Spleen (tissue), 7 donors: ENCODE measurements around the gene ITIH1.

ENCODE experiments used
- CTCF ChIP-seq, 11 experiments: fragments of 200-600 bp in 7 of 11; fragments of 450-650 bp in 4 of 11; sonication (generic) in 4 of 11; IDR thresholded peaks in 8 of 11; conservative IDR thresholded peaks in 3 of 11; 1 replicate in 7 of 11; 2 replicates in 4 of 11; pipeline versions ENCODE4 v1.4.0 to v1.8.0; 2016 to 2021; ENCODE audit warnings: antibody characterized with exemption in 11 of 11, inconsistent platforms in 4 of 11, mild to moderate bottlenecking in 1 of 11
- POLR2AphosphoS5 ChIP-seq, 3 donors: sonication (generic); formaldehyde crosslinking; IDR thresholded peaks; one replicate each; pipeline ENCODE4 v1.5.1; 2017; ENCODE audit warnings: antibody characterized with exemption in 3 of 3
- donor health status: DM: no; HTN: no; CAD: no; lungs with moderate emphysema.
- donor health status: DM: no; HTN: no; CAD: no.
- donor health status: DM: no; HTN: no; CAD: no.

GRCh38 chr3:52800079-52800478, 22.7 kb downstream of the ITIH1 start:
- no peak for TF ChIP-seq CTCF (IDR thresholded peaks at IDR 0.05 in 8 of 11, conservative IDR thresholded peaks at IDR 0.05 in 3 of 11)
- peak in 1 of 3 donors; percentile 28 for TF ChIP-seq POLR2AphosphoS5 (IDR thresholded peaks at IDR 0.05)
